Astrocyte (in vitro differentiated cells and primary cell): Measurements from ENCODE around the gene COL18A1. TPM values are rescaled to one million over a fixed set of nuclear protein-coding genes. Genes with fewer than 3 reads are reported as not detected.

Experiments
- DNase-seq: peaks from one replicate; pipeline ENCODE4 v3.0.0-alpha.2; 2010; ENCODE audit warnings: low read depth
- FAIRE-seq: peaks from 2 replicates; lab custom pipeline; 2011; peaks lifted over from hg19 to GRCh38; lab: Jason Lieb, UNC
- H2AFZ ChIP-seq: 2 replicates; pipeline ENCODE4 v1.6.0; 2012; ENCODE audit warnings: low read depth, low read length, inconsistent platforms
- H3K27ac ChIP-seq: 2 replicates; pipeline ENCODE4 v1.5.1; 2011; ENCODE audit warnings: low read depth, low read length, inconsistent platforms
- H3K27me3 ChIP-seq: 2 replicates; pipeline ENCODE4 v1.6.0; 2011; ENCODE audit warnings: low read length, inconsistent platforms; ENCODE audit not compliant: insufficient read depth
- H3K36me3 ChIP-seq: 2 replicates; pipeline ENCODE4 v1.5.1; 2011; ENCODE audit warnings: low read length, inconsistent platforms; ENCODE audit not compliant: insufficient read depth
- H3K4me1 ChIP-seq: 2 replicates; pipeline ENCODE4 v1.5.1; 2011; ENCODE audit warnings: low read length, inconsistent platforms; ENCODE audit not compliant: insufficient read depth
- H3K4me2 ChIP-seq: 2 replicates; pipeline ENCODE4 v1.6.0; 2012; ENCODE audit warnings: low read length, inconsistent platforms
- H3K4me3 ChIP-seq: 2 replicates; pipeline ENCODE4 v1.5.1; 2011; ENCODE audit warnings: low read depth, mild to moderate bottlenecking, low read length, inconsistent platforms; ENCODE audit not compliant: insufficient read depth
- H3K79me2 ChIP-seq: 2 replicates; pipeline ENCODE4 v1.6.0; 2012; ENCODE audit warnings: mild to moderate bottlenecking, low read length, inconsistent platforms; ENCODE audit not compliant: insufficient read depth
- H3K9ac ChIP-seq: 2 replicates; pipeline ENCODE4 v1.6.0; 2012; ENCODE audit warnings: mild to moderate bottlenecking, low read length, inconsistent platforms
- H3K9me3 ChIP-seq: 2 replicates; pipeline ENCODE4 v1.5.1; 2012; ENCODE audit warnings: low read depth, mild to moderate bottlenecking, low read length, inconsistent platforms; ENCODE audit not compliant: insufficient read depth
- H4K20me1 ChIP-seq: 2 replicates; pipeline ENCODE4 v1.6.0; 2012; ENCODE audit warnings: low read length, inconsistent platforms; ENCODE audit not compliant: insufficient read depth
- H3K27ac Mint-ChIP-seq: one replicate; pipeline ENCODE4 v1.8.0; 2021; ENCODE audit warnings: mild to moderate bottlenecking, mixed read lengths; ENCODE audit not compliant: unreplicated experiment
- H3K27me3 Mint-ChIP-seq: one replicate; pipeline ENCODE4 v1.8.0; 2021; ENCODE audit warnings: low read depth, mixed read lengths; ENCODE audit not compliant: unreplicated experiment
- H3K36me3 Mint-ChIP-seq: one replicate; pipeline ENCODE4 v1.8.0; 2021; ENCODE audit warnings: low read depth, mixed read lengths; ENCODE audit not compliant: unreplicated experiment
- H3K4me1 Mint-ChIP-seq: one replicate; pipeline ENCODE4 v1.8.0; 2021; ENCODE audit warnings: low read depth, mixed read lengths; ENCODE audit not compliant: unreplicated experiment
- H3K4me3 Mint-ChIP-seq: one replicate; pipeline ENCODE4 v1.8.0; 2021; ENCODE audit warnings: mild to moderate bottlenecking, moderate library complexity, mixed read lengths; ENCODE audit not compliant: unreplicated experiment
- H3K9me3 Mint-ChIP-seq: one replicate; pipeline ENCODE4 v1.8.0; 2021; ENCODE audit warnings: mild to moderate bottlenecking, mixed read lengths; ENCODE audit not compliant: unreplicated experiment
- CTCF ChIP-seq: IDR thresholded peaks from 2 replicates; pipeline ENCODE4 v1.5.1; 2011; ENCODE audit warnings: low read depth, mild to moderate bottlenecking, inconsistent platforms, low read length, moderate library complexity; ENCODE audit not compliant: insufficient read depth
- EZH2 ChIP-seq: IDR thresholded peaks from 2 replicates; pipeline ENCODE4 v1.6.1; 2012; ENCODE audit warnings: mild to moderate bottlenecking, low read length, inconsistent platforms; ENCODE audit not compliant: insufficient read depth
- total RNA-seq: library from RNA; stranded (reverse); gene quantifications from 2 replicates; pipeline ENCODE4 v1.2.1, GENCODE V29; 2021

Gene COL18A1
- total RNA-seq, 1 donor from 2014 or later, result 616 TPM

- peak overlapping the region; percentile 28 for H3K4me3 Mint-ChIP-seq
These were observed 40.3 kb upstream of the COL18A1 start for GRCh38 chr21:45364468-45365185.

GRCh38 chr21:45365186-45365607 is 39.8 kb upstream of the COL18A1 start:
- Histone ChIP-seq H3K4me2 (peak overlapping the region; percentile 70), H4K20me1 (no peaks in the 10 kb centered on the region), H3K9me3 (no peaks in the 10 kb centered on the region), H3K9ac (peak overlapping the region; percentile 90), H3K27me3 (no peaks in the 10 kb centered on the region), H3K27ac (peak overlapping the region; percentile 99), H2AFZ (no peak overlapping the region), H3K36me3 (no peaks in the 10 kb centered on the region), H3K4me3 (no peak overlapping the region), H3K4me1 (peaks cover 42% of the 10 kb centered on the region), H3K79me2 (no peaks in the 10 kb centered on the region)
- DNase-seq (no peak), FAIRE-seq (no peak)
- H3K27ac Mint-ChIP-seq, result peak overlapping the region; percentile 99
- H3K9me3 Mint-ChIP-seq, result no peaks in the 10 kb centered on the region
- peaks cover 44% of the 10 kb centered on the region for H3K4me1 Mint-ChIP-seq
- H3K36me3 Mint-ChIP-seq, result no peaks in the 10 kb centered on the region
- H3K27me3 Mint-ChIP-seq, result no peaks in the 10 kb centered on the region
- H3K4me3 Mint-ChIP-seq, result no peak overlapping the region
- no peak for TF ChIP-seq CTCF
- TF ChIP-seq EZH2, result no peak

More at GRCh38 chr21:45364468-45365185, 40.3 kb upstream of the COL18A1 start:
- H3K36me3 Mint-ChIP-seq, result no peaks in the 10 kb centered on the region
- DNase-seq, result peak; percentile 92
- no peaks in the 10 kb centered on the region for H3K9me3 Mint-ChIP-seq
- peak overlapping the region; percentile 99 for H3K27ac ChIP-seq
- peak; percentile 43 for FAIRE-seq
- no peaks in the 10 kb centered on the region for H3K27me3 ChIP-seq
- H2AFZ ChIP-seq, result no peak overlapping the region
- no peaks in the 10 kb centered on the region for H3K9me3 ChIP-seq
- H4K20me1 ChIP-seq, result no peaks in the 10 kb centered on the region
- peaks cover 42% of the 10 kb centered on the region for H3K4me1 ChIP-seq
- TF ChIP-seq CTCF (no peak), EZH2 (no peak)
- H3K27me3 Mint-ChIP-seq, result no peaks in the 10 kb centered on the region
- no peaks in the 10 kb centered on the region for H3K79me2 ChIP-seq
- no peak overlapping the region for H3K4me3 ChIP-seq
- H3K36me3 ChIP-seq, result no peaks in the 10 kb centered on the region
- peak overlapping the region; percentile 99 for H3K27ac Mint-ChIP-seq
- peaks cover 41% of the 10 kb centered on the region for H3K4me1 Mint-ChIP-seq
- H3K9ac ChIP-seq, result peak overlapping the region; percentile 90
- peak overlapping the region; percentile 70 for H3K4me2 ChIP-seq

- Mint-ChIP-seq H3K27me3 (no peaks in the 10 kb centered on the region), H3K27ac (peak overlapping the region; percentile 98), H3K4me3 (peak overlapping the region; percentile 20), H3K9me3 (no peaks in the 10 kb centered on the region), H3K36me3 (no peaks in the 10 kb centered on the region), H3K4me1 (peaks cover 43% of the 10 kb centered on the region)
- Histone ChIP-seq H2AFZ (no peak overlapping the region), H3K9ac (peak overlapping the region; percentile 90), H3K27me3 (no peaks in the 10 kb centered on the region), H3K27ac (peak overlapping the region; percentile 99), H4K20me1 (no peaks in the 10 kb centered on the region), H3K36me3 (no peaks in the 10 kb centered on the region), H3K79me2 (no peaks in the 10 kb centered on the region), H3K9me3 (no peaks in the 10 kb centered on the region), H3K4me3 (no peak overlapping the region), H3K4me2 (peak overlapping the region; percentile 25), H3K4me1 (peaks cover 42% of the 10 kb centered on the region)
- peak; percentile 88 for DNase-seq
- no peak for TF ChIP-seq CTCF
- no peak for TF ChIP-seq EZH2
- peak; percentile 34 for FAIRE-seq
These were observed 39.2 kb upstream of the COL18A1 start for GRCh38 chr21:45365608-45366241.
